HepG2 (cell line): ENCODE measurements around the gene CDC42EP5. TPM values are rescaled to one million over a fixed set of nuclear protein-coding genes. Genes with fewer than 3 reads are reported as not detected.
A peak's percentile ranks its signal among the peaks of the same experiment; 100 is the strongest.

ENCODE experiments used
- BCLAF1 ChIP-seq: fragments of 450-650 bp; IDR thresholded peaks from 2 replicates; pipeline ENCODE4 v1.6.1; 2017; ENCODE audit warnings: mild to moderate bottlenecking
- DNMT1 ChIP-seq: sonication (generic); formaldehyde crosslinking; IDR thresholded peaks from 2 replicates; pipeline ENCODE4 v1.5.1; 2020; ENCODE audit warnings: mild to moderate bottlenecking, missing genetic modification reagents
- DPF2 ChIP-seq: sonication (generic); formaldehyde crosslinking; IDR thresholded peaks from 2 replicates; pipeline ENCODE4 v1.4.0; 2020; ENCODE audit warnings: mild to moderate bottlenecking, low read depth, missing genetic modification reagents, borderline replicate concordance
- HOXA5 ChIP-seq: sonication (generic); formaldehyde crosslinking; IDR thresholded peaks from 2 replicates; pipeline ENCODE4 v1.4.0; 2020; ENCODE audit warnings: missing genetic modification reagents
- IKZF5 ChIP-seq: IDR thresholded peaks from 2 replicates; pipeline ENCODE4 v1.6.1; 2018; ENCODE audit warnings: missing genetic modification reagents, mild to moderate bottlenecking, missing compliant biosample characterization
- IRX3 ChIP-seq: sonication (generic); formaldehyde crosslinking; IDR thresholded peaks from 2 replicates; pipeline ENCODE4 v1.8.1; 2023; ENCODE audit warnings: mild to moderate bottlenecking, low read depth, missing genetic modification reagents, borderline replicate concordance
- SAFB2 ChIP-seq: sonication (generic); formaldehyde crosslinking; IDR thresholded peaks from 2 replicates; pipeline ENCODE4 v1.5.1; 2020; ENCODE audit warnings: missing genetic modification reagents, low read depth, mild to moderate bottlenecking, borderline replicate concordance
- U2AF2 ChIP-seq: fragments of 200-400 bp; formaldehyde crosslinking; IDR thresholded peaks from 2 replicates; pipeline ENCODE4 v1.6.1; 2017; ENCODE audit warnings: low read depth, mild to moderate bottlenecking, low read length
- ZBTB39 ChIP-seq: sonication (generic); formaldehyde crosslinking; IDR thresholded peaks from 2 replicates; pipeline ENCODE4 v1.5.0; 2020; ENCODE audit warnings: missing genetic modification reagents
- ZNF234 ChIP-seq: sonication (generic); formaldehyde crosslinking; conservative IDR thresholded peaks from 2 replicates; pipeline ENCODE4 v1.5.1; 2020; ENCODE audit warnings: mild to moderate bottlenecking, missing genetic modification reagents
- ZNF276 ChIP-seq: sonication (generic); formaldehyde crosslinking; IDR thresholded peaks from 2 replicates; pipeline ENCODE4 v1.4.0; 2020; ENCODE audit warnings: mild to moderate bottlenecking, low read depth, missing genetic modification reagents
- ZNF382 ChIP-seq: sonication (generic); formaldehyde crosslinking; IDR thresholded peaks from 2 replicates; pipeline ENCODE4 v1.5.0; 2020; ENCODE audit warnings: missing genetic modification reagents, mild to moderate bottlenecking, borderline replicate concordance
- ZNF530 ChIP-seq: sonication (generic); formaldehyde crosslinking; IDR thresholded peaks from 2 replicates; pipeline ENCODE4 v1.5.0; 2020; ENCODE audit warnings: low read depth, mild to moderate bottlenecking, missing genetic modification reagents
- ZNF556 ChIP-seq: sonication (generic); formaldehyde crosslinking; IDR thresholded peaks from 2 replicates; pipeline ENCODE4 v1.4.0; 2020; ENCODE audit warnings: mild to moderate bottlenecking, missing genetic modification reagents, borderline replicate concordance
- ZNF7 ChIP-seq: IDR thresholded peaks from 2 replicates; pipeline ENCODE4 v1.6.1; 2016; ENCODE audit warnings: missing biosample characterization, missing genetic modification reagents
- ZNF704 ChIP-seq: sonication (generic); formaldehyde crosslinking; IDR thresholded peaks from 2 replicates; pipeline ENCODE4 v1.8.1; 2023; ENCODE audit warnings: mild to moderate bottlenecking, inconsistent platforms, moderate library complexity, missing genetic modification reagents, borderline replicate concordance
- ZNF781 ChIP-seq: sonication (generic); formaldehyde crosslinking; IDR thresholded peaks from 2 replicates; pipeline ENCODE4 v1.5.1; 2020; ENCODE audit warnings: borderline replicate concordance, mild to moderate bottlenecking, missing genetic modification reagents; ENCODE audit errors: not compliant biosample characterization
- ZNF850 ChIP-seq: sonication (generic); formaldehyde crosslinking; conservative IDR thresholded peaks from 2 replicates; pipeline ENCODE4 v1.9.0; 2021; ENCODE audit warnings: mild to moderate bottlenecking, missing genetic modification reagents
- polyA plus RNA-seq, 8 experiments: library from polyadenylated mRNA; depleted of rRNA in 3 of 8; stranded (reverse) in 7 of 8; unstranded in 1 of 8; fragments of >200 nt; fragmentation: Illumina TruSeq in 4 of 8; extraction: Trizol in 4 of 8; gene quantifications; 2 replicates each; pipeline versions ENCODE4 v1.2.1 to v1.2.3, GENCODE V29; 2011 to 2016; ENCODE audit warnings: low read depth in 4 of 8, missing spikeins in 1 of 8, mixed read lengths in 1 of 8; ENCODE audit not compliant: insufficient read depth in 1 of 8
- total RNA-seq, 5 experiments: library from RNA; depleted of rRNA; stranded (reverse); fragments of >200 nt; fragmentation: Illumina TruSeq; extraction: Trizol; gene quantifications; 2 replicates each; pipeline ENCODE4 v1.2.3, GENCODE V29; 2016; ENCODE audit warnings: low read depth in 1 of 5

CDC42EP5 gene
- total and polyA plus RNA-seq, 2 of the 13 experiments (the other 11 are each of a cell fraction or from before 2014, with no cell fraction given), result 0.41 to 1.6 TPM

- TF ChIP-seq ZNF276 (CRISPR knock-in tag) (no peak), ZBTB39 (CRISPR knock-in tag) (0 out of 2 replicates have a peak, but pooled peaks have one; percentile 23), ZNF7 (no peak), BCLAF1 (no peak), IRX3 (peak; percentile 66; the same call in 1 of the 2 replicates), ZNF530 (peak; percentile 45; the same call in 1 of the 2 replicates), ZNF850 (CRISPR knock-in tag) (no peak), ZNF382 (CRISPR knock-in tag) (no peak), DNMT1 (CRISPR knock-in tag) (no peak; the same call in 1 of the 2 replicates), ZNF556 (CRISPR knock-in tag) (peak; percentile 87), ZNF234 (peak; percentile 78; the same call in 1 of the 2 replicates), DPF2 (no peak), SAFB2 (CRISPR knock-in tag) (peak; percentile 55), ZNF704 (CRISPR knock-in tag) (no peak), ZNF781 (no peak), U2AF2 (no peak), HOXA5 (no peak), IKZF5 (CRISPR knock-in tag) (0 out of 2 replicates have a peak, but pooled peaks have one; percentile 22)
Measured at GRCh38 chr19:54462655-54463530, 10.2 kb downstream of the CDC42EP5 start (continued).
